HepG2 (cell line): ENCODE data around the gene LDLRAD4. TPM values are rescaled to one million over a fixed set of nuclear protein-coding genes. Genes with fewer than 3 reads are reported as not detected.

ENCODE experiments used
- ATAC-seq: fragments of 200-7000 bp; cut with Tn5 transposase; 3 replicates; pipeline ENCODE4 v1.9.1; 2020; ENCODE audit warnings: mild to moderate bottlenecking, moderate library complexity
- BruUV-seq: library from RNA; stranded (reverse); fragments of 400-500 nt; replicated peaks from 2 replicates; lab custom pipeline; 2021; lab: Mats Ljungman, UMichigan
- CTCF ChIA-PET: fragments of 300-600 bp; formaldehyde crosslinking; extraction: SDS; loops from one replicate; lab custom pipeline; 2021; ENCODE audit warnings: low total read pairs, inconsistent platforms, low intra/inter-chr PET ratio; lab: Yijun Ruan, JAX
- POLR2A ChIA-PET: fragments of 350-600 bp; sonication (Branson Sonifier 250); formaldehyde crosslinking; loops from one replicate; lab custom pipeline; 2020; ENCODE audit warnings: antibody characterized with exemption, inconsistent platforms; lab: Yijun Ruan, JAX
- DNase-seq: peaks from one replicate; pipeline ENCODE4 v3.0.0-alpha.2; 2015; ENCODE audit warnings: low spot score
- FAIRE-seq: peaks from 3 replicates; lab custom pipeline; 2011; peaks lifted over from hg19 to GRCh38; lab: Jason Lieb, UNC
- H2AFZ ChIP-seq: one replicate; pipeline ENCODE4 v1.6.1; 2011; ENCODE audit warnings: low read length, inconsistent platforms
- H3K27ac ChIP-seq: fragments of 300-600 bp; 3 replicates; pipeline ENCODE4 v1.8.0; 2011; ENCODE audit warnings: mixed run types, mild to moderate bottlenecking, mixed read lengths, low read length, inconsistent platforms; ENCODE audit not compliant: insufficient read depth; ENCODE audit errors: extremely low read length
- H3K27me3 ChIP-seq, 2 experiments: fragments of 200-600 bp in 1 of 2; 2 replicates in 1 of 2; 3 replicates in 1 of 2; pipeline versions ENCODE4 v1.6.0 to v1.8.0; 2011; ENCODE audit warnings: low read length in 2 of 2, mild to moderate bottlenecking in 2 of 2, moderate library complexity in 2 of 2, inconsistent platforms in 1 of 2; ENCODE audit not compliant: insufficient read depth in 2 of 2, control insufficient read depth in 1 of 2
- H3K36me3 ChIP-seq, 2 experiments: fragments of 200-600 bp in 1 of 2; replicated peaks in 1 of 2; 2 replicates in 1 of 2; 3 replicates in 1 of 2; pipeline versions ENCODE4 v1.5.1 to v1.8.0; 2011; ENCODE audit warnings: low read length in 2 of 2, inconsistent platforms in 1 of 2; ENCODE audit not compliant: insufficient read depth in 2 of 2, control insufficient read depth in 1 of 2
- H3K4me1 ChIP-seq: 2 replicates; pipeline ENCODE4 v1.5.1; 2012; ENCODE audit warnings: low read length, inconsistent platforms; ENCODE audit not compliant: insufficient read depth
- H3K4me2 ChIP-seq: 2 replicates; pipeline ENCODE4 v1.6.0; 2011; ENCODE audit warnings: low read depth, low read length, inconsistent platforms
- H3K4me3 ChIP-seq, 3 experiments: fragments of 200-600 bp in 1 of 3; sonication (generic), shearing (Covaris generic) in 1 of 3; replicated peaks in 1 of 3; 2 replicates each; pipeline ENCODE4 v1.5.1; 2011 to 2016; ENCODE audit warnings: low read length in 3 of 3, inconsistent platforms in 2 of 3, low read depth in 2 of 3, mild to moderate bottlenecking in 2 of 3, control low read depth in 1 of 3, mixed read lengths in 1 of 3; ENCODE audit not compliant: insufficient read depth in 1 of 3
- H3K79me2 ChIP-seq: one replicate; pipeline ENCODE4 v1.6.1; 2011; ENCODE audit warnings: low read length, inconsistent platforms; ENCODE audit not compliant: insufficient read depth
- H3K9ac ChIP-seq: 2 replicates; pipeline ENCODE4 v1.6.0; 2011; ENCODE audit warnings: mild to moderate bottlenecking, low read depth, low read length, inconsistent platforms; ENCODE audit not compliant: insufficient read depth
- H3K9me3 ChIP-seq: 2 replicates; pipeline ENCODE4 v1.5.1; 2012; ENCODE audit warnings: mild to moderate bottlenecking, low read length
- H4K20me1 ChIP-seq: 2 replicates; pipeline ENCODE4 v1.6.0; 2011; ENCODE audit warnings: inconsistent platforms, mild to moderate bottlenecking, low read length, moderate library complexity; ENCODE audit not compliant: insufficient read depth
- CEBPB ChIP-seq: IDR thresholded peaks from 2 replicates; pipeline ENCODE4 v1.6.1; 2011; ENCODE audit warnings: low read depth, low read length, improper control_type of control experiment, borderline replicate concordance
- DDIT3 ChIP-seq: sonication (generic); formaldehyde crosslinking; IDR thresholded peaks from 2 replicates; pipeline ENCODE4 v1.4.0; 2020; ENCODE audit warnings: mild to moderate bottlenecking, missing genetic modification reagents
- HOXD1 ChIP-seq: sonication (generic); formaldehyde crosslinking; IDR thresholded peaks from 2 replicates; pipeline ENCODE4 v1.5.0; 2020; ENCODE audit warnings: missing genetic modification reagents
- RERE ChIP-seq: IDR thresholded peaks from 2 replicates; pipeline ENCODE4 v1.6.1; 2016; ENCODE audit warnings: low read depth, missing genetic modification reagents, missing compliant biosample characterization
- SMYD3 ChIP-seq: sonication (generic); formaldehyde crosslinking; IDR thresholded peaks from 2 replicates; pipeline ENCODE4 v1.8.1; 2023; ENCODE audit warnings: mild to moderate bottlenecking, missing genetic modification reagents
- TERF1 ChIP-seq: sonication (generic); formaldehyde crosslinking; IDR thresholded peaks from 2 replicates; pipeline ENCODE4 v1.8.0; 2022; ENCODE audit warnings: mild to moderate bottlenecking, missing genetic modification reagents, moderate library complexity
- ZNF737 ChIP-seq: sonication (generic); formaldehyde crosslinking; IDR thresholded peaks from 2 replicates; pipeline ENCODE4 v1.5.0; 2020; ENCODE audit warnings: missing genetic modification reagents, mild to moderate bottlenecking, borderline replicate concordance
- WGBS: methylation state at CpG from one replicate; pipeline ENCODE4 v1.1.6; 2017; ENCODE audit warnings: low lambda C conversion rate; 5-methylcytosine and 5-hydroxymethylcytosine counted together
- in situ Hi-C: cut with HindIII; loops from 2 replicates; pipeline ENCODE4 v1.10.0; 2017; ENCODE audit warnings: low pct_unique_long_range_greater_than_20kb; ENCODE audit not compliant: extremely low pct_ligation_motif_present
- intact Hi-C: fragments of 100-400 bp; cut with micrococcal nuclease; formaldehyde crosslinking; loops from one replicate; pipeline ENCODE4 v1.10.0; 2022; ENCODE audit not compliant: unreplicated experiment
- polyA plus RNA-seq, 8 experiments: library from polyadenylated mRNA; depleted of rRNA in 3 of 8; stranded (reverse) in 7 of 8; unstranded in 1 of 8; fragments of >200 nt; fragmentation: Illumina TruSeq in 4 of 8; extraction: Trizol in 4 of 8; gene quantifications; 2 replicates each; pipeline versions ENCODE4 v1.2.1 to v1.2.3, GENCODE V29; 2011 to 2016; ENCODE audit warnings: low read depth in 4 of 8, missing spikeins in 1 of 8, mixed read lengths in 1 of 8; ENCODE audit not compliant: insufficient read depth in 1 of 8
- total RNA-seq, 5 experiments: library from RNA; depleted of rRNA; stranded (reverse); fragments of >200 nt; fragmentation: Illumina TruSeq; extraction: Trizol; gene quantifications; 2 replicates each; pipeline ENCODE4 v1.2.3, GENCODE V29; 2016; ENCODE audit warnings: low read depth in 1 of 5

LDLRAD4 gene
- total and polyA plus RNA-seq, 2 of the 13 experiments (the other 11 are each of a cell fraction or from before 2014, with no cell fraction given) = 13.6 to 20.9 TPM

- DNase-seq (no peak), FAIRE-seq (no peak), ATAC-seq (no peak)
- Histone ChIP-seq H3K79me2 (no peaks in the 10 kb centered on the region), H3K9me3 (no peaks in the 10 kb centered on the region), H2AFZ (no peak overlapping the region), H3K4me3 (no peak overlapping the region), H3K27ac (no peak overlapping the region), H4K20me1 (peaks cover 3% of the 10 kb centered on the region; the same call in 1 of the 2 replicates), H3K27me3 (no peaks in the 10 kb centered on the region), H3K4me1 (no peaks in the 10 kb centered on the region), H3K4me2 (no peak overlapping the region), H3K36me3 (no peaks in the 10 kb centered on the region), H3K9ac (no peak overlapping the region)
- in situ Hi-C loops = no loop called here
- peak; percentile 62; the same call in 1 of the 2 replicates for TF ChIP-seq CEBPB
- TF ChIP-seq ZNF737 (CRISPR knock-in tag) = no peak
- no peak for TF ChIP-seq SMYD3 (CRISPR knock-in tag)
- BruUV-seq = no TSS peak
- WGBS = 94% methylated on average over 15 of the region's 18 CpGs
- intact Hi-C loops = no loop called here
- ChIA-PET POLR2A (no interaction called here), CTCF (no interaction called here)
These were observed 235.2 kb downstream of the LDLRAD4 start for GRCh38 chr18:13453714-13454113.

- Histone ChIP-seq H3K36me3 (no peaks in the 10 kb centered on the region), H3K79me2 (no peaks in the 10 kb centered on the region), H2AFZ (no peak overlapping the region), H4K20me1 (peaks cover 3% of the 10 kb centered on the region; the same call in 1 of the 2 replicates)
- intact Hi-C loops = no loop called here
- CTCF ChIA-PET = no interaction called here
- no peak for TF ChIP-seq RERE (CRISPR knock-in tag)
- no peak for TF ChIP-seq DDIT3 (CRISPR knock-in tag)
- no peak for TF ChIP-seq HOXD1 (CRISPR knock-in tag)
- no peak for TF ChIP-seq TERF1 (CRISPR knock-in tag)
- TF ChIP-seq, all 625 proteins: peak for 0
- H3K4me3 ChIP-seq = no peak overlapping the region
- H3K27ac ChIP-seq = no peak overlapping the region
- in situ Hi-C loops = no loop called here
- FAIRE-seq (no peak), DNase-seq (no peak), ATAC-seq (no peak)
- no peak overlapping the region for H3K9ac ChIP-seq
- peaks cover 3% of the 10 kb centered on the region; the same call in 1 of the 2 replicates for H3K4me1 ChIP-seq
- H3K9me3 ChIP-seq = no peaks in the 10 kb centered on the region
- BruUV-seq = no TSS peak
- WGBS = 85% methylated on average over 4 of the region's 12 CpGs
- POLR2A ChIA-PET = no interaction called here
- H3K4me2 ChIP-seq = no peak overlapping the region
- H3K27me3 ChIP-seq = no peaks in the 10 kb centered on the region
These were observed 236.0 kb downstream of the LDLRAD4 start for GRCh38 chr18:13454363-13455150.
